Endothelial cell of umbilical vein (primary cell): ENCODE data around the gene KCNK10. TPM values are rescaled to one million over a fixed set of nuclear protein-coding genes. Genes with fewer than 3 reads are reported as not detected.

Source experiments
- BruUV-seq: library from RNA; stranded (reverse); fragments of 400-500 nt; replicated peaks from 2 replicates; lab custom pipeline; 2021; lab: Mats Ljungman, UMichigan
- CTCF ChIA-PET: fragments of 300-600, 350-600 bp; sonication (Branson Sonifier 250); formaldehyde crosslinking; loops from one replicate; lab custom pipeline; 2021; ENCODE audit warnings: antibody characterized with exemption, inconsistent platforms; lab: Charles Lee
- POLR2A ChIA-PET: fragments of 300-600, 350-600 bp; sonication (Branson Sonifier 250); formaldehyde crosslinking; loops from one replicate; lab custom pipeline; 2021; ENCODE audit warnings: antibody characterized with exemption, inconsistent platforms; lab: Charles Lee
- DNase-seq: peaks from one replicate; pipeline ENCODE4 v3.0.0-alpha.2; 2011; ENCODE audit warnings: low read depth, low spot score
- FAIRE-seq: peaks from 2 replicates; lab custom pipeline; 2011; peaks lifted over from hg19 to GRCh38; lab: Jason Lieb, UNC
- H2AFZ ChIP-seq: 2 replicates; pipeline ENCODE4 v1.6.0; 2012; ENCODE audit warnings: low read depth, low read length, control low read depth, inconsistent platforms
- H3K27ac ChIP-seq: 2 replicates; pipeline ENCODE4 v1.5.1; 2011; ENCODE audit warnings: low read depth, mild to moderate bottlenecking, control low read depth, low read length, moderate library complexity; ENCODE audit not compliant: insufficient read depth
- H3K27me3 ChIP-seq, 2 experiments: 2 replicates each; pipeline versions ENCODE4 v1.6.0 to v1.6.1; 2011; ENCODE audit warnings: low read length in 2 of 2, mixed read lengths in 1 of 2; ENCODE audit not compliant: control insufficient read depth in 2 of 2, insufficient read depth in 2 of 2
- H3K36me3 ChIP-seq, 2 experiments: 2 replicates in 1 of 2; 3 replicates in 1 of 2; pipeline ENCODE4 v1.5.1; 2011; ENCODE audit warnings: low read length in 2 of 2, mild to moderate bottlenecking in 1 of 2, moderate library complexity in 1 of 2; ENCODE audit not compliant: control insufficient read depth in 2 of 2, insufficient read depth in 2 of 2; ENCODE audit errors: extremely low read depth in 1 of 2
- H3K4me1 ChIP-seq: 3 replicates; pipeline ENCODE4 v1.5.1; 2011; ENCODE audit warnings: mild to moderate bottlenecking, low read length; ENCODE audit not compliant: control insufficient read depth, insufficient read depth; ENCODE audit errors: extremely low read depth
- H3K4me2 ChIP-seq: 2 replicates; pipeline ENCODE4 v1.6.1; 2011; ENCODE audit warnings: low read length, control low read depth, mixed read lengths; ENCODE audit not compliant: insufficient read depth
- H3K4me3 ChIP-seq, 3 experiments: fragments of 200-600 bp in 1 of 3; sonication (generic), shearing (Covaris generic) in 1 of 3; replicated peaks in 1 of 3; 2 replicates each; pipeline ENCODE4 v1.5.1; 2011 to 2016; ENCODE audit warnings: control low read depth in 3 of 3, low read length in 3 of 3, mild to moderate bottlenecking in 2 of 3, inconsistent platforms in 1 of 3, low read depth in 1 of 3, moderate library complexity in 1 of 3; ENCODE audit not compliant: insufficient read depth in 1 of 3
- H3K79me2 ChIP-seq: 2 replicates; pipeline ENCODE4 v1.6.0; 2012; ENCODE audit warnings: low read length, inconsistent platforms; ENCODE audit not compliant: control insufficient read depth, insufficient read depth
- H3K9ac ChIP-seq: replicated peaks from 2 replicates; pipeline ENCODE3; 2011; ENCODE audit warnings: low read length, control low read depth; ENCODE audit not compliant: insufficient read depth; ENCODE audit errors: extremely low read depth
- H3K9me1 ChIP-seq: replicated peaks from 3 replicates; pipeline ENCODE4 v1.6.0; 2011; ENCODE audit warnings: mild to moderate bottlenecking, low read length; ENCODE audit not compliant: control insufficient read depth, insufficient read depth; ENCODE audit errors: extremely low read depth
- H3K9me3 ChIP-seq: replicated peaks from 2 replicates; pipeline ENCODE4 v1.5.1; 2012; ENCODE audit warnings: low read length, inconsistent platforms; ENCODE audit not compliant: control insufficient read depth, insufficient read depth
- H4K20me1 ChIP-seq: replicated peaks from 2 replicates; pipeline ENCODE3; 2011; ENCODE audit warnings: mild to moderate bottlenecking, low read length; ENCODE audit not compliant: control insufficient read depth, insufficient read depth; ENCODE audit errors: extremely low read depth
- CTCF ChIP-seq, 2 donors: IDR thresholded peaks; 1 replicate in 1 of 2; 2 replicates in 1 of 2; pipeline ENCODE4 v1.5.1; 2011; ENCODE audit warnings: low read length in 2 of 2, mild to moderate bottlenecking in 2 of 2, moderate library complexity in 2 of 2, control low read depth in 1 of 2, inconsistent platforms in 1 of 2, low read depth in 1 of 2; ENCODE audit not compliant: insufficient read depth in 1 of 2; ENCODE audit errors: extremely low read depth in 1 of 2
- FOS ChIP-seq: IDR thresholded peaks from 2 replicates; pipeline ENCODE4 v1.6.1; 2011; ENCODE audit warnings: mild to moderate bottlenecking, low read length, moderate library complexity, borderline replicate concordance; ENCODE audit not compliant: insufficient read depth
- GATA2 ChIP-seq: IDR thresholded peaks from 2 replicates; pipeline ENCODE4 v1.7.0; 2011; ENCODE audit warnings: low read depth, mild to moderate bottlenecking, moderate library complexity, mixed read lengths, low read length; ENCODE audit not compliant: insufficient read length, insufficient read depth
- MYC ChIP-seq: IDR thresholded peaks from one replicate; pipeline ENCODE4 v1.6.1; 2011; ENCODE audit warnings: mild to moderate bottlenecking, low read depth, low read length
- POLR2AphosphoS5 ChIP-seq: IDR thresholded peaks from 2 replicates; pipeline ENCODE4 v1.6.1; 2012; ENCODE audit warnings: low read depth, mild to moderate bottlenecking, control low read depth, low read length, moderate library complexity; ENCODE audit not compliant: insufficient read depth
- dilution Hi-C: fragments of 300-500 bp; cut with MboI; formaldehyde crosslinking; loops from one replicate; pipeline ENCODE4 v1.15.0; 2019; ENCODE audit warnings: low sequenced_read_pairs; ENCODE audit not compliant: extremely low pct_ligation_motif_present
- intact Hi-C: fragments of 100-400 bp; cut with micrococcal nuclease; formaldehyde crosslinking; loops from one replicate; pipeline ENCODE4 v1.10.0; 2022
- polyA plus RNA-seq, 4 experiments: library from polyadenylated mRNA; depleted of rRNA in 3 of 4; stranded (reverse) in 3 of 4; unstranded in 1 of 4; fragments of >200 nt; gene quantifications; 2 replicates each; pipeline versions ENCODE4 v1.2.1 to v1.2.3, GENCODE V29; 2011 to 2012; ENCODE audit warnings: missing spikeins in 1 of 4
- total RNA-seq: library from RNA; stranded (reverse); gene quantifications from 2 replicates; pipeline ENCODE4 v1.2.3, GENCODE V29; 2021

KCNK10 gene
- total and polyA plus RNA-seq, 2 donors (not counting 3 experiments of a cell fraction or from before 2014, with no cell fraction given), result not detected

- H2AFZ ChIP-seq, result peak overlapping the region; percentile 29
- H3K4me1 ChIP-seq, result no peaks in the 10 kb centered on the region
- ChIA-PET CTCF (no interaction called here), POLR2A (no interaction called here)
- H3K9me1 ChIP-seq, result no peaks in the 10 kb centered on the region
- H4K20me1 ChIP-seq, result no peaks in the 10 kb centered on the region
- H3K79me2 ChIP-seq, result no peaks in the 10 kb centered on the region
- peak overlapping the region in 2 of 3 experiments; percentile 3 to 15 for H3K4me3 ChIP-seq
- dilution Hi-C loops (no loop called here), intact Hi-C loops (no loop called here)
- TF ChIP-seq POLR2AphosphoS5 (no peak), CTCF (IDR thresholded peaks at IDR 0.05; ENCODE audit: extremely low read depth in 1 of 2, insufficient read depth in 1 of 2, low read depth in 1 of 2, low read length in 2 of 2) (no peak), GATA2 (no peak), FOS (no peak), MYC (no peak)
- H3K4me2 ChIP-seq, result peak overlapping the region; percentile 47
- BruUV-seq, result no TSS peak
- H3K27me3 ChIP-seq, result peaks cover 50 to 64% of the 10 kb centered on the region in 2 experiments
- H3K36me3 ChIP-seq, result no peaks in the 10 kb centered on the region
- FAIRE-seq (no peak), DNase-seq (no peak)
- no peak overlapping the region for H3K9ac ChIP-seq
- H3K27ac ChIP-seq, result no peak overlapping the region
- H3K9me3 ChIP-seq, result no peaks in the 10 kb centered on the region
These were observed 592 bp upstream of the KCNK10 start for GRCh38 chr14:88323523-88324199.
